ENCODE results near the gene PAQR4.
A peak's percentile ranks its signal among the peaks of the same experiment; 100 is the strongest.

PAQR4 gene

DNA sequence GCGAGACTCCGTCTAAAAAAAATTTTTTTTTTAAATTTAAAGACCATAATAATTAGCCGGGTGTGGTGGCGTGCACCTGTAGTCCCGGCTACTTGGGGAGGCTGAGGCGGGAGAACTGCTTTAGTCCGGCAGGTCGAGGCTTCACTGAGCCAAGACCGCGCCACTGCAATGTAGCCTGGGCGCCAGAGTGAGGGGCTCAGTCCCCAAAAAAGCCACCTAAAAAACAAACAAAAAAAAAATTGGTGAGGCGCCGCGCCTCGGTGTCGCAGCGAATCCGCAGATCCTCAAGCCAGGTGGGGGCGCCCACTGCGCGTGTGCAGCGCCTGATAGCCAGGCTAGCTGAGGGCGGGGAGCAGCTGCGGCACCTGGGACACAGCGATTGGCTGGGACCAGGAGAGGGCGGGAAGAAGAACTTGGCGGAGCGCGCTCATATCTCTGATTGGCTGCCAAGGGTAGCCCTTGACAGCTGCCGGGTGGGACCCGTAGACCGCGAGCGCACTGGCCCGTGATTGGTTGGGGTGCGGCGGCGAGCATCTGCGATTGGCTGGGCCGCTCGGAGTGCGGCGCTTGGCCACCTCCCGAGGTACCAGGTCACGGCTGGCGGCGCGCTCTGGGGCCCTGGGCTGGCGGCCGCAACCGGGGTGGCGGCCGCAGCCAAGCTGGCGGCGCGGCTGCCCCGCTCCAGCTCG lies 34.6 kb downstream of the PAQR4 start:
- DNase-seq = peak; percentile 70 to 98 (median 95)

DNA sequence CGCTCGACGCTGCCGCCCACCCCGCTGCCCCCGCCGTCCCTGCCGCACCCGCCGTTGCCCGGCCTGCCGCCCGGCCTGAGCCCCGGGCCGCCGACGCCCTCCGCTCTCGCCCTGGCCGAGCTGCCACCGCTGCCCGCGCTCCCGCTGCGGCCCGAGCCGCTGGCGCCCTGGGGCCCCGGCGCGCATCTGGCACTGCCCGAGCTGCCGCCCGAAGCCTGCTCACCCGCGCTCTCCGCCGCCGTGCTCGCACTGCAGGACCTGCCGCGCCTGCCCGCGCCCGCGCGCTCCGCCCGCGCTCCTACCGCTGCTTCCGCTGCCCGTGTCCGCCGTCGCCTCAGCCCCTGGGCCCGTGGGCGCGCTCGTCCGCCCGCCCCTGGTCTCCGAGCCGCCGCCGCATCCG lies 35.2 kb downstream of the PAQR4 start:
- no peak for DNase-seq

DNA sequence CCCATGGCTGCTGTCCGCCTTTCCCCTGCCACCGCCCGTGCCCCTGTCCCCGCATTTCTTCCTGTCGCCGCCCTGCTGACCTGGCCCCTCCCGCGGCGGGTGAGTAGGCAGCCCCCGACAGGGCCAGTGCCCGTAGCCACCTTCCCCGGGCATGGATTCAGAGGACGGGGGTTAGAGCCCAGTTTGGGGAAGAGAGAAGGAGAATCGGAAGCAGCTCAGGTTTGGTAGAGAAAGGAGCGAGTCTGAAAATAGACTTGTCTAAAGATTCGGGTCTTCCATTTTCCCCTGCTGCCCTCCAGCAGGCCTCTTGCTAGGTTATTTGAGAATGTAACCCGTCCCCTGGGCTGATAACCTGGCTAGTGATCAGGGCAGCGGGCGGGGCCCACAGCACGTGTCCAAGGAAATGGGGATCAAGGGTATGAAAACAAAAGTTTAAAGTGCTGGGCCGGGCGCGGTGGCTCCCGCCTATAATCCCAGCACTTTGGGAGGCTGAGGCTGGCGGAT lies 35.7 kb downstream of the PAQR4 start:
- no peak for DNase-seq

DNA sequence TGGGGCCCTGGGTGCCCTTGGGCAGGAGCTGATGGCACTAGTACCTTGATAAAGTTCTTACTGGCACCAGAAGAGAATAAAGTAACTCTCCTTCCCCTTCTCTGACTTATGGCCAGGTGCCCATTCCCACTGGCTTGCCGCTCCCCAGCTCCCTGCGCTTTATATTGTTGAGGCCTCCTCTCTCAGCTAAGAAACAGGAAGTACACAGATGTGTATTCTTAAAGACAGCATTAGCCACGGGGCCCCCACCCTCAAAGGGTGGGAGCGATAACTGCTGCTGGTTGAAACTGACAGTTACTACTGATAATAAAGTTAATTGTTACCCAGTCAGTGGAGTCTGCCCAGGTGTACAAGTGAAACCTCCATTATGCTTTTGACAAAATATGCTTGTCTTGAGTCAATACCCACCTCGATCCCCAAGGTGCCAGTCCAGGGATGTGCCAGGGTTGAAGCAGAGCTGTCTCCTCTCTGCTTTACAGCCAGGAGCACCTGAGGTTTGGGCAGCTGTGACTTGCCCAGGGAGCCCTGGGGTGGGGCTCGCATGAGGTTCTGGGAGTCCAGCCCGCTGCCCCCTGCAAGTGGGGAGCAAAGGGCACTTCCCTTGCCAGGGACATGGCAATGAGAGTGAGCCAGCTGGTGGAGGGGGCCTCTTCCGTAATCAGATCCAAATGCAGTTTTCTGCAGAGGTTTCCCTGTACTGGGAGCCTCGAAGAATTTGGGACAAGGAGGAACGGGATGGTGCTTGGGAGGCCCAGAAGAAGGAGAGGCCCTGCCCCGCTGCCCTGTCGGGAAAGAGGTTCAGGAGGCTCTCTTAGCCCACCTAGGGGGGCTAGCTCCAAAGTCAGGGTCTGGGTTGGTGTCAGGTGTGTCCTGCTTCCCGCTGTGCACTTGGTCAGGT lies 38.2 kb downstream of the PAQR4 start:
- no peak for DNase-seq

DNA sequence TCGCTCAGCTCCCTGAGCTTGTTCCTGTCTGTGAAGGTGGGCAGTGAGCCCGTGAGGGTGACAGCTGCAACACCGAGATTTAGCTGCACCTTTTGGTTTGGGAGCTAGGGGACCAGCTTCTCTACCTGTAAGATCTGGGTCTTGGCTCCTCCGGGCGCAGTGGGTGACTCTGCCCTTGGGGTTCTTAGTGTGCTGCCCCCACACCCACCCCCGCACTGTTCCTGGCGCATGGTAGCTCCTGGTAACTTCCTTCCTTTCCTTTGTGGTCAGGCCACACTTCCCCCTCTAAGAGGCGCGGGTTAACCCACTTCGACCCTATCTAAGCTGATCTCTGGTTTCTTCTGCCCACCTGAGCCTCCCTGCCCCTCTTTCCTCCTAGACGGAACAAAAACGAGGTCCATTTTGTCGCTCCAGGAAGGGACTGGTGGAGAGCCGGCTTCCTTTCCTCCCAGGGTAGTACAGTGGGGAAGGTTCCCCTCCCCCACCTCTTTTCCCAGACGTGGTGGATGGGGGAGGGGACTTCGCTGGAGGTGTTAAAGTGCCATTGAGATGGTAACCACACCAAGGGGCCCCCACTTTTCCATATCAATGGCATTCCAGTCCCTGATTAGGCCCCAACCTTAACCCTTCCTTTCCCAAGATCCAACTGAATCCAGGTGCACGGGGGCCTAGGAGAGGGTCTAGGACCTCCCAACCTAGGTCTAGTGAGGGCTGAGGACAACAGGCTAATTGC lies 39.0 kb downstream of the PAQR4 start:
- peak in 3 of 56 donors; percentile 4 to 22 (median 5) for DNase-seq

DNA sequence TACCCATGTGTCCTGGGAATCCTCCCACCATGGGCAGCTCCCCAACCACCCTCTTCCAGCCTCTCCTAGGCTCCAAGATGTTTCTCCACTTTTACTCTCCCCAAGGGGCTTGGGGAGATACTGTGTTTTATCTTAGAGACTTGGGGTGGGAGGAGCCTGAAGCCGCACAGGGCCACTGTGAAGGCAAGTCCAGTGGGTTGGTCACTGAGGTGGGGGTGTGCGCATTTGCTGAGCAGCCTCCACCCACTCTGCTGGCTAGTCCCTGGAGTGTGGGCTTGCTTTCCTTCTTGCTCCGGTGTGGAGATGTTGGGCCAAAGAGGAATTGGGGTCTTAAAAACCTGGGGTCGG lies 39.5 kb downstream of the PAQR4 start:
- DNase-seq = no peak

DNA sequence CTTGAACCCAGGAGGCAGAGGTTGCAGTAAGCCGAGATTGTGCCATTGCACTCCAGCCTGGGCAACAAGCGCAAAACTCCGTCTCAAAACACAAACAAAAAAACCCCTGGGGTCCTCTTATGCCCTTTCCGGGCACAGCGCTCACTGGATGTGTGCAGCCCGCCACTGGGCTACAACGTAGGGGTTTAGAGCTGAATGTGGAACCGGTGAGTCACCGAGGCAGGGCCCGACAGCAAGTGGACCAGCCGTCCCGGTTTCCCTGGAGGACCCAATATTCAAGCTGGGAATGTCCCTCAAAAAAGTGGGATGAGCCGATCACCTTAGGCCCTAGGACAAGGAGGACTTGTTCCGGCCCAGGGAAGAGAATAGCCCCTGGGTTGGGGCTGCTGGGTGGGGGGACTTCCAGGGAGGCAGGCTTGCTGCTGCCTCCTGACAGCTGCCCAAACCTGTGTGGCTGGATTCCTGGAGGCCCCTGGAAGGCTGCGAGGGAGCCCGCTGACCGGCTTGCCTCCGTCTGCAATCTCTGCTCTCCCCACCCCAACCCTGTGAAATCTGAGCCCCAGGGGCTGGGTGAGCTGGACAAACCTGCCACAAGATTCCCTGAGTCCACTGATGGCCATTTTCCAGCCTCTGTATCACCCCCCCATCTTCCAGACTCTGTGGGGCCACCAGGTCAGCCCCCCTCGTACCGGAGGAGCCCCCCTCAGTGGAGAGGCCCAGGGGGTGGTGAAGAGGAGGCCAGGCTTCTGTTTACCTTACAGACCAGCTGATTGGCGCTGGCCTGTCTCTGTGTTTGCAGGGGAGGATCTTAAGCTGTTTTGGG lies 40.6 kb downstream of the PAQR4 start:
- DNase-seq = no peak

DNA sequence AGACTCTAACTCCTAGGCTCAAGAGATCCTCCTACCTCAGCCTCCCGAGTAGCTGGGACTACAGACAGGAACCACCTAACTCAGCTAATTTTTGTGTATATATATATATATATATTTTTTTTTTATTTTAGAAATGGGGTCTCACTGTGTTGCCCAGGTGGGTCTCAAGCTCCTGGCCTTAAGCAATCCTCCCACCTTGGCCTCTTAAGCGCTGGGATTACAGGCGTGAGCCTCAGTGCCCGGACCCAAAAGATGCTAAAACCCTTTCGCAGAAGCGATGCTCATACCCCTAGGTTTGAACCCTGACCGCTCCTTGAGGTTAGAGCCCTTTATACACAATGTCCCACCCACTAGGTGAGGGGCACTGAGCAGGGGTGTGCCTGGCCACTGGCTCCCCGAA lies 41.4 kb downstream of the PAQR4 start:
- DNase-seq = no peak

DNA sequence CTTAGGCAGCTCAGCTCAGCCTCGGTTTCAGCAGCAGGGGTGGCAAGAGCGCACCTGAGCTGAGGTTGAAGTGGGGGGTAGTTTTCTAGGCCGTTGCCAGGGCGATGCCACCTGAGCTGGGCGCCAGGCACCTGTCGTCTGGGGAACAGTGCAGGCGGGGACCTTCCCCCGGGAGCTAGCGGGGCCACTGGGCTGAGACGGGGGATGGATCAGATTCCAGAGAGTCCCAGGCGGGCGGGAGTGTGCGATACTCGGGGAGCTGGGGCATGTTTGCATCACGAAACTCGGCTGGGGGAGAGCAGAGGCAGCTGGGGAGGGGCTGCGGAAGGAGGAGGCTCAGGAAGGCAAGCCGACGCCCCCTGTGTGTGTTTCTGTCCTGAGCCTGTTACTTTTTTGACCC lies 43.1 kb downstream of the PAQR4 start:
- DNase-seq = peak in 14 of 56 donors; percentile 1 to 62 (median 22)

DNA sequence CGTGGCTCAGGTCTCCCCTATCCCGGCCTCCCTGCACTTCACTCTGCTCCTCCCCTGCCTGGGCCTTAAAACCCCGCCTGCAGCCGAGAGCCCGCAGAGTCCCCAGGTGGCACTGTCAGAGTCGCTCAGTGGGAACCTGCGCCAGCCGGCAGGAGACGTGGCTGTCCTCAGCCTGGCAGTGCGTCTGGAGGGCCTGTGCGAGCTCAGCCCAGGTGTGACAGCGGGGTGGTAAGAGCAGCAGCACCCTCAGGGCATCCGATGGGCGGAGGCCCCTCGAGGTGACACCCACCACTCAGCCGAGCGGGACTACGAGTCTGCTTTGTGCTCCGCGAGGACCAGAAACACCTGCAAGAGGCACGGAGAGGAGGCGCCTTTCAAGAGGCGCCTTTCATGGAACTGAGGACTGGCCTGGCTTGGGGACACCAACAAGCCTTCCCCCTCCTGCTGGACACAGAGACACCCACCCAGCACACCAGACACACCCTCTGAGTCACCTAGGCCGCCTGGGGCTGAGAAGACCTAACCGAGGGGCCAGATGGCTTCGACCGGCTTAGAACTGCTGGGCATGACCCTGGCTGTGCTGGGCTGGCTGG lies 43.8 kb downstream of the PAQR4 start, which contains the start of gene CLDN9:
TSS of gene CLDN9 (plus strand) at position 96 of the 593 bp plus-strand sequence. CDS start at position 536, 440 bp downstream.
- no peak for DNase-seq

DNA sequence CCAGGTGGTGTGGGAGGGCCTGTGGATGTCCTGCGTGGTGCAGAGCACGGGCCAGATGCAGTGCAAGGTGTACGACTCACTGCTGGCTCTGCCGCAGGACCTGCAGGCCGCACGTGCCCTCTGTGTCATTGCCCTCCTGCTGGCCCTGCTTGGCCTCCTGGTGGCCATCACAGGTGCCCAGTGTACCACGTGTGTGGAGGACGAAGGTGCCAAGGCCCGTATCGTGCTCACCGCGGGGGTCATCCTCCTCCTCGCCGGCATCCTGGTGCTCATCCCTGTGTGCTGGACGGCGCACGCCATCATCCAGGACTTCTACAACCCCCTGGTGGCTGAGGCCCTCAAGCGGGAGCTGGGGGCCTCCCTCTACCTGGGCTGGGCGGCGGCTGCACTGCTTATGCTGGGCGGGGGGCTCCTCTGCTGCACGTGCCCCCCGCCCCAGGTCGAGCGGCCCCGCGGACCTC lies 44.4 kb downstream of the PAQR4 start:
- no peak for DNase-seq

DNA sequence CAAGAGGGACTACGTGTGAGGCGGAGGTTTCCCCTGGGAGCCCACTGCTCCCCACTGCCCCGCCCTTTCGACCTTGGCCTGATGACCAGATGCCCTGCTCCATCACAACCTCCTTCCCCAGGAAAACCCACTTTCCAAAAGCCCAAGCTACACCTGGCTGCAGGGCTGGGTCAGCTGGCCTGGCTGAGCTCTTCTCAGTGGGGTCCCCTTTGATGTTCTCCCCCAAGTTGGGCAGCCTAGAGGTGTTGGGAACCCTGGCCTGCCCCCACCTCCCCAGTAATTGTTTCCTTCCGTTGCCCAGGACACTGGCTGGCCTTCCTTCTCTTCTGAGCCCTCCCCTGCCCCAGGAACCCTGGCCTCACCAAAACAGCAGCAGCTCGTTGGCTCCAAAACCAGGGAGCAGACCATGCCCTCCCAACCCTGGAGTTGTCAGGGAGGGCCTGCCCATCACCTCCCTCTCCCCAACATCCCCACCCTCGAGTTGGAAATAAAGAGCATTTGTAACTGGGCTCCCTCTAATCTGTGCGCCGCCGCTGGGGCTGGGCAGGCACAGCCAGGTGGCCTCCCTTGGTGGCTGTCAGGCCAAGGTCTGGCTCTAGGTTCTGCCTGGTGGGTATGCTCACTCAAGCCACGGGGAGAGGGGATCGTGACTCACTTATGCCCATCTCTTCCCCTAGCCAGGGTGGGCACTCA lies 45.0 kb downstream of the PAQR4 start:
- no peak for DNase-seq

DNA sequence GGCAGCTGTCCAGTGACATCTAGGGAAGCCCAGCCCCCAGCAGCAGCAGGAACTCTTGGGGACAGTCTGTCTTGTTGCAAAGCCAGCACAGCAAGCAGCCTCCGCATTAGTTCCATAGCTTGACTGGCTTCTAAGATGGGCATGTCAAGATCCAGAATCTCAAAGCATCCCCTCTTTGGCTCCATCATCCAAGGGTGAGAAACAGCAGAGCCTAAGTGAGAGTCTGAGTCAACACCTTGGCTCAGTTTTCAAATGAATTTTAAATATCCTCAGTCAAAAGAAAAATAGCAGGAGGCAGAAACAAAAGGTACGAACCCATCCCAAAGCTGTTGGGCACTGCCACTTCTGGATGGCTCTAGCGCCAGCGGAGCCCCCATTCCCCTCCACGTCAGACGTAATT lies 45.8 kb downstream of the PAQR4 start:
- no peak for DNase-seq

DNA sequence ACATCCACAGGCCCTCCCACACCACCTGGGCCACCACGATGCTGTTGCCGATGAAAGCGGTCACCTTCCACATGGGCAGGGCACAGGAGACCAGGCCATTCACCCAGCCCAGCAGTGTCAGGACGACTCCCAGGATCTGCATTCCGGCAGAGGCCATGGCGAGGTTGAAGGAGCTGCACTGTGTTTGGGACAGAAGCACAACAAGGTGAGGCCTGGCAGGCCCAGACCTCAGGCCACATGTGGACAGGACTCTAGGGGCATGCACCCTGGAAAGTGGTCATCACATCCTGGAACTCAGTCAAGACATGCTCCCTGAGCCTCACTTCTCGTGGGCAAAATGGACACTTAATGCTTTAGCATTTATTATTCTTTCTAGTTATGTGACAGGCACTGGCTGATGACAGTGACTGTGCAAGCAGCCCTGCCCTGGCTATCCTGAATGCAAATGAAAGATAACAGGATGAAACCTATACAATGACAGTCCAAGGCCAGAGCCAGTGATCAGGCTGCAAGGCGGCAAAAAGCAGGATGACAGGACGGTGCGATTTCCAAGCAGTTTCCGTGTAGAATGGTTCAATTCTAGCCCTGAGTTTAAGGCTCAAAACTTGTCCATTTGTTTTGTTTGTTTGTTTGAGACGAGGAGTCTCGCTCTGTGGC lies 46.8 kb downstream of the PAQR4 start:
- no peak for DNase-seq

DNA sequence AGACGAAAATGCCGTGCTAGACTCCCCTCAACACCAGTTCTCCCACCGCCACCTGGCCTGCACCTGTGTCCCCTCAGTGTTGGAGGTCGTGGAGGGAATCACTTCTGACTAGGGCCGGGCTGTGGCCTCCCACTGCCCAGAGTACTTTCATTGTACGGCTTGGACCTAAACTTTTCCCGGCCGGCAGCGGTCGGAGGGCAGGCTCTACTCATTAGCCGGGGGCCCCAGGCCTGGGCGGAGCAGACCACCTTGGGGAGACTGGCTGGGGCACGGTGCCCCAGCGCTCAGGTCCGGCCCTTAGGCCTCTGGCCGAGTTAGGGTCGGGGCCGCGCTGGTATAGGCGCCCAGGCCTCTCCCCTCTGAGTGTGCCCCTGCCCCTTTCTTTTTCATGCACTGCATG lies 48.2 kb downstream of the PAQR4 start:
- no peak for DNase-seq

DNA sequence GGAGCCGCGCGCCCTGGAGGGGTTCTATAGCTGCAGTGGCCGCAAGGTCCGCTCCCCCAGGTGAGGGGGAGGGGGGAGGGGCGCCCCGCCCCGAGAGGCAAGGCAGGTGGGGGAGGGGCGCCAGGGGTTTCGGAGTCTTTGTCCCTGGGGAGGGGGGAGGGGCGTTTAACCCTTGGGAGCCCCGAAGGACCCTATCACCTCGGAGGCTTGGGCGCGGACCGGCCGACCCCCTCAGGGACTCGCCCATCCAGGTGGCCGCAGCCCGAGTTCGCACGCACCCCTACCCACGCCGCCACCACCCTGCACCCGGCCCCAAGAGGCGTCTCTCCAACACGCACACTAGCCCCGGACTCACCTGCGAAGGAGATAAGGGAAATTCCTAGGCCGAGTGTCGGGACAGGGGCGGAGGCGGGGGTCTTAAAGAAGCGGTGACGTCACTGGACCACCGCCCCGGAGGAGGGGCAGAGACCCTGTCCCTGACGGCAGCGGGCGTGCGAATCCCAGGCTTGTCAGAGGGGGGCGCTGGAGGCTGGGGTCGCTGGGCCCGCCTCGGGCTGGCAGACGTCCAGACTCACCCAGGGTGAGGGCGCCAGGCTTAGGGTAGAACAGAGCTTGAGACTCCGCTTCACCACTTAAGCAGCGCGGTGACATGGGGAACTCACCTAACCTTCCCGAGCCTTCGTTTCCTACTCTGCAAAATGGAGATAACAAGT lies 48.8 kb downstream of the PAQR4 start, which contains the start of gene CLDN6:
TSS of gene CLDN6 (minus strand) at position 390 of the 713 bp plus-strand sequence. CDS start 2,162 bp downstream, outside the sequence.
- peak in 2 of 56 donors; percentile 6 to 50 for DNase-seq

DNA sequence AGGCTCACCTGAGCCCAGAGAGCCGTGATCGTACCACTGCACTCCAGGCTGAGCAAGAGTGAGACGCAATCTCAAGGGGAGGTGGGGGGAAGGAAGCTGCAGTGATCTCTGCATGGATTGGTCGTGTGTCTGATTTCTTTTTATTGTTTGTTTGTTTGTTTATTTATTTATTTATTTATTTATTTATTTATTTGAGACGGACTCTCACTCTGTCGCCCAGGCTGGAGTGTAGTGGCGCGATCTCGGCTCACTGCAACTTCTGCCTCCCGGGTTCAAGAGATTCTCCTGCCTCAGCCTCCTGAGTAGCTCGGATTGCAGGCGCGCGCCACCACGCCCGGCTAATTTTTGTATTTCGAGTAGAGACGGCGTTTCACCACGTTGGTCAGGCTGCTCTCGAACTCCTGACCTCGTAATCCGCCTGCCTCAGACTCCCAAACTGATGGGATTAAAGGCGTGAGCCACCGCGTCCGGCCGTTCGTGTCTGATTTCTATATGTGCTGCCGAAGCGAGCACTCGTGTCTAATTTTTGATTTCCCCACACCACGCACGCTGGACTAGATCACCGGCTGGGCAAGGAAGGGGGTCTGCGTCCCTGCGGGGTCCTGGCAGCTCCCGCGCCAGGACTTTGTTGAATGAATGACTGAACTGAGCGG lies 50.6 kb downstream of the PAQR4 start:
- no peak for DNase-seq

DNA sequence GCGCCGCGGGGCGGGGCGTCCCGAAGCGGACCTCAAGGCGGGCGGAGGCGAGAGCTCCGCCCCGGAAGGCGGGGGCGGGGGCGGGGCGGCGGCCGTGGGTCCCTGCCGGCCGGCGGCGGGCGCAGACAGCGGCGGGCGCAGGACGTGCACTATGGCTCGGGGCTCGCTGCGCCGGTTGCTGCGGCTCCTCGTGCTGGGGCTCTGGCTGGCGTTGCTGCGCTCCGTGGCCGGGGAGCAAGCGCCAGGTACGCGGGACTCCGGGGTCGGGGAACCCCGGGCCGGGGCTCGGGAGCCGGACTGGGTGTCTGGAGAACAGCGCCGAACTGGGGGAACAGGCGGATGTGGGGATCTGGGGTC lies 51.1 kb downstream of the PAQR4 start, which contains the start of gene TNFRSF12A:
TSS of gene TNFRSF12A (plus strand) at position 122 of the 357 bp plus-strand sequence. CDS start at position 152, 30 bp downstream.
- peak in 30 of 56 donors; percentile 7 to 64 (median 25) for DNase-seq

Measured in nucleus accumbens (tissue), 56 donors.